ENCODE data around the gene PBX3. TPM values are rescaled to one million over a fixed set of nuclear protein-coding genes. Genes with fewer than 3 reads are reported as not detected.

The PBX3 gene
- total and polyA plus RNA-seq, 4 donors: 7.3 to 18.9 (median 11.1) TPM

DNA sequence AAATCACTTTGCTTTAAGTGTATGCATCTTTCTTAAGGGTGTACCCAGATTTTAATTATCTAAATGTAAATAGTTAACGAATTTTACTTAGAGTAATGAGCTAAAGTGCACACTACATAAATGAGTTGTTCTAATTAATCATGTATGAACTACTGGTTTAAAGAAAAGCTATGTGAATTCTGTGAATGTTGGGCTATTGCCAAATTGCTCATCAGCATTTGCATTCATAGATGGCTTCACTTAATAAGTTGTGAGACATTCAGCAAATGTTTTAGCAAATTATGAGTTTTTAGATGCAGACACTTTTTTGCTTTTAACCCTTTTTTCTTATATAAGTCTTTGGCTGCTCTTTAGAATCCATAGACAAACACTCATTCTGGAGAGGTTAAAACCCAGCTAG is 175.7 kb downstream of the PBX3 start:
- no peak for TF ChIP-seq RXRA (IDR thresholded peaks at IDR 0.05)
- TF ChIP-seq SP1 (IDR thresholded peaks at IDR 0.05): no peak
- TF ChIP-seq, protein P1, sequence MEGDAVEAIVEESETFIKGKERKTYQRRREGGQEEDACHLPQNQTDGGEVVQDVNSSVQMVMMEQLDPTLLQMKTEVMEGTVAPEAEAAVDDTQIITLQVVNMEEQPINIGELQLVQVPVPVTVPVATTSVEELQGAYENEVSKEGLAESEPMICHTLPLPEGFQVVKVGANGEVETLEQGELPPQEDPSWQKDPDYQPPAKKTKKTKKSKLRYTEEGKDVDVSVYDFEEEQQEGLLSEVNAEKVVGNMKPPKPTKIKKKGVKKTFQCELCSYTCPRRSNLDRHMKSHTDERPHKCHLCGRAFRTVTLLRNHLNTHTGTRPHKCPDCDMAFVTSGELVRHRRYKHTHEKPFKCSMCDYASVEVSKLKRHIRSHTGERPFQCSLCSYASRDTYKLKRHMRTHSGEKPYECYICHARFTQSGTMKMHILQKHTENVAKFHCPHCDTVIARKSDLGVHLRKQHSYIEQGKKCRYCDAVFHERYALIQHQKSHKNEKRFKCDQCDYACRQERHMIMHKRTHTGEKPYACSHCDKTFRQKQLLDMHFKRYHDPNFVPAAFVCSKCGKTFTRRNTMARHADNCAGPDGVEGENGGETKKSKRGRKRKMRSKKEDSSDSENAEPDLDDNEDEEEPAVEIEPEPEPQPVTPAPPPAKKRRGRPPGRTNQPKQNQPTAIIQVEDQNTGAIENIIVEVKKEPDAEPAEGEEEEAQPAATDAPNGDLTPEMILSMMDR (IDR thresholded peaks at IDR 0.05; ENCODE audit: low read depth, low read length, missing input control): no peak
- no peak for TF ChIP-seq RAD21 (IDR thresholded peaks at IDR 0.05)
- TF ChIP-seq, protein P2, sequence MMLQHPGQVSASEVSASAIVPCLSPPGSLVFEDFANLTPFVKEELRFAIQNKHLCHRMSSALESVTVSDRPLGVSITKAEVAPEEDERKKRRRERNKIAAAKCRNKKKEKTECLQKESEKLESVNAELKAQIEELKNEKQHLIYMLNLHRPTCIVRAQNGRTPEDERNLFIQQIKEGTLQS (IDR thresholded peaks at IDR 0.05): no peak
- TF ChIP-seq HNF4G (IDR thresholded peaks at IDR 0.05): no peak
- no peak for TF ChIP-seq YY1 (IDR thresholded peaks at IDR 0.05)
- TF ChIP-seq, protein P3, sequence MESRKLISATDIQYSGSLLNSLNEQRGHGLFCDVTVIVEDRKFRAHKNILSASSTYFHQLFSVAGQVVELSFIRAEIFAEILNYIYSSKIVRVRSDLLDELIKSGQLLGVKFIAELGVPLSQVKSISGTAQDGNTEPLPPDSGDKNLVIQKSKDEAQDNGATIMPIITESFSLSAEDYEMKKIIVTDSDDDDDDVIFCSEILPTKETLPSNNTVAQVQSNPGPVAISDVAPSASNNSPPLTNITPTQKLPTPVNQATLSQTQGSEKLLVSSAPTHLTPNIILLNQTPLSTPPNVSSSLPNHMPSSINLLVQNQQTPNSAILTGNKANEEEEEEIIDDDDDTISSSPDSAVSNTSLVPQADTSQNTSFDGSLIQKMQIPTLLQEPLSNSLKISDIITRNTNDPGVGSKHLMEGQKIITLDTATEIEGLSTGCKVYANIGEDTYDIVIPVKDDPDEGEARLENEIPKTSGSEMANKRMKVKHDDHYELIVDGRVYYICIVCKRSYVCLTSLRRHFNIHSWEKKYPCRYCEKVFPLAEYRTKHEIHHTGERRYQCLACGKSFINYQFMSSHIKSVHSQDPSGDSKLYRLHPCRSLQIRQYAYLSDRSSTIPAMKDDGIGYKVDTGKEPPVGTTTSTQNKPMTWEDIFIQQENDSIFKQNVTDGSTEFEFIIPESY (IDR thresholded peaks at IDR 0.05): no peak
- TF ChIP-seq GABPA (IDR thresholded peaks at IDR 0.05 in 1 of 2, conservative IDR thresholded peaks at IDR 0.05 in 1 of 2): no peak
- no peak for TF ChIP-seq FOXA2 (IDR thresholded peaks at IDR 0.05)
- TF ChIP-seq TAF1 (conservative IDR thresholded peaks at IDR 0.05): no peak
- TF ChIP-seq, protein P4, sequence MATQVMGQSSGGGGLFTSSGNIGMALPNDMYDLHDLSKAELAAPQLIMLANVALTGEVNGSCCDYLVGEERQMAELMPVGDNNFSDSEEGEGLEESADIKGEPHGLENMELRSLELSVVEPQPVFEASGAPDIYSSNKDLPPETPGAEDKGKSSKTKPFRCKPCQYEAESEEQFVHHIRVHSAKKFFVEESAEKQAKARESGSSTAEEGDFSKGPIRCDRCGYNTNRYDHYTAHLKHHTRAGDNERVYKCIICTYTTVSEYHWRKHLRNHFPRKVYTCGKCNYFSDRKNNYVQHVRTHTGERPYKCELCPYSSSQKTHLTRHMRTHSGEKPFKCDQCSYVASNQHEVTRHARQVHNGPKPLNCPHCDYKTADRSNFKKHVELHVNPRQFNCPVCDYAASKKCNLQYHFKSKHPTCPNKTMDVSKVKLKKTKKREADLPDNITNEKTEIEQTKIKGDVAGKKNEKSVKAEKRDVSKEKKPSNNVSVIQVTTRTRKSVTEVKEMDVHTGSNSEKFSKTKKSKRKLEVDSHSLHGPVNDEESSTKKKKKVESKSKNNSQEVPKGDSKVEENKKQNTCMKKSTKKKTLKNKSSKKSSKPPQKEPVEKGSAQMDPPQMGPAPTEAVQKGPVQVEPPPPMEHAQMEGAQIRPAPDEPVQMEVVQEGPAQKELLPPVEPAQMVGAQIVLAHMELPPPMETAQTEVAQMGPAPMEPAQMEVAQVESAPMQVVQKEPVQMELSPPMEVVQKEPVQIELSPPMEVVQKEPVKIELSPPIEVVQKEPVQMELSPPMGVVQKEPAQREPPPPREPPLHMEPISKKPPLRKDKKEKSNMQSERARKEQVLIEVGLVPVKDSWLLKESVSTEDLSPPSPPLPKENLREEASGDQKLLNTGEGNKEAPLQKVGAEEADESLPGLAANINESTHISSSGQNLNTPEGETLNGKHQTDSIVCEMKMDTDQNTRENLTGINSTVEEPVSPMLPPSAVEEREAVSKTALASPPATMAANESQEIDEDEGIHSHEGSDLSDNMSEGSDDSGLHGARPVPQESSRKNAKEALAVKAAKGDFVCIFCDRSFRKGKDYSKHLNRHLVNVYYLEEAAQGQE (IDR thresholded peaks at IDR 0.05): no peak
- no peak for TF ChIP-seq NR2F2 (IDR thresholded peaks at IDR 0.05)
- TF ChIP-seq EGR1 (IDR thresholded peaks at IDR 0.05; ENCODE audit: low read depth in 2 of 2): no peak
- TF ChIP-seq, protein P5, sequence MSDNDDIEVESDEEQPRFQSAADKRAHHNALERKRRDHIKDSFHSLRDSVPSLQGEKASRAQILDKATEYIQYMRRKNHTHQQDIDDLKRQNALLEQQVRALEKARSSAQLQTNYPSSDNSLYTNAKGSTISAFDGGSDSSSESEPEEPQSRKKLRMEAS (IDR thresholded peaks at IDR 0.05): no peak
- no peak for TF ChIP-seq HNF4A (conservative IDR thresholded peaks at IDR 0.05)
- no peak for TF ChIP-seq FOXA1 (IDR thresholded peaks at IDR 0.05)
- no peak overlapping the region for H3K4me3 ChIP-seq (ENCODE audit: low read depth in 1 of 3, low read length in 3 of 3)
- WGBS: 72% methylated on average over 1 of the region's 1 CpG
- H3K4me1 ChIP-seq (ENCODE audit: control insufficient read depth in 4 of 4, insufficient read depth in 4 of 4, low read length in 3 of 4): peaks cover 0 to 4% (median 1%) of the 10 kb centered on the region in 4 donors
- no peaks in the 10 kb centered on the region for H3K27me3 ChIP-seq (ENCODE audit: control insufficient read depth in 4 of 4, insufficient read depth in 4 of 4, low read length in 3 of 4)
- no peak overlapping the region for H3K9ac ChIP-seq (ENCODE audit: low read depth in 1 of 2, low read length in 2 of 2)
- no peak for DNase-seq (ENCODE audit: low spot score)
- H3K27ac ChIP-seq (ENCODE audit: low read depth in 1 of 2, low read length in 2 of 2): no peak overlapping the region
- no peaks in the 10 kb centered on the region for H3K36me3 ChIP-seq (ENCODE audit: control insufficient read depth in 4 of 4, insufficient read depth in 3 of 4, low read depth in 1 of 4, low read length in 3 of 4)
- H3K9me3 ChIP-seq (ENCODE audit: control insufficient read depth in 4 of 4, low read length in 3 of 4): no peaks in the 10 kb centered on the region
